Tibial artery (tissue), 4 donors: Measurements from ENCODE around the gene CIAO3.

Experiments
- DNase-seq, 2 donors: peaks; one replicate each; pipeline ENCODE4 v3.0.0-alpha.2; 2019
- H3K27ac ChIP-seq, 2 donors: fragments of 200-600 bp; sonication (generic) in 1 of 2; 1 replicate in 1 of 2; 2 replicates in 1 of 2; pipeline ENCODE4 v1.5.1; 2018 to 2019; ENCODE audit warnings: mild to moderate bottlenecking in 1 of 2
- H3K27me3 ChIP-seq, 2 donors: fragments of 200-600 bp; sonication (generic) in 1 of 2; one replicate each; pipeline versions ENCODE4 v1.5.1 to v1.6.0; 2016 to 2019
- H3K36me3 ChIP-seq, 3 donors: fragments of 200-600 bp; sonication (generic) in 2 of 3; one replicate each; pipeline ENCODE4 v1.5.1; 2016 to 2019; ENCODE audit warnings: mild to moderate bottlenecking in 2 of 3
- H3K4me1 ChIP-seq, 4 donors: fragments of 200-600 bp; sonication (generic) in 2 of 4; 1 replicate in 3 of 4; 2 replicates in 1 of 4; pipeline ENCODE4 v1.5.1; 2016 to 2019
- H3K4me3 ChIP-seq, 2 donors: fragments of 200-600 bp; sonication (generic) in 1 of 2; 1 replicate in 1 of 2; 2 replicates in 1 of 2; pipeline ENCODE4 v1.5.1; 2018 to 2019; ENCODE audit warnings: mild to moderate bottlenecking in 2 of 2
- H3K9me3 ChIP-seq, 3 donors: fragments of 200-600 bp; sonication (generic) in 1 of 3; one replicate each; pipeline ENCODE4 v1.5.1; 2016 to 2019
- CTCF ChIP-seq, 2 experiments: fragments of 200-600 bp in 1 of 2; fragments of 450-650 bp in 1 of 2; IDR thresholded peaks; one replicate each; pipeline ENCODE4 v1.5.1; 2017 to 2019; ENCODE audit warnings: antibody characterized with exemption in 2 of 2, mild to moderate bottlenecking in 1 of 2, moderate library complexity in 1 of 2
- intact Hi-C: fragments of 100-400 bp; cut with DNase I; formaldehyde crosslinking; loops from one replicate; pipeline ENCODE4 v1.15.0; 2023; ENCODE audit warnings: low total_unique reads

The CIAO3 gene

GRCh38 chr16:768428-768827 is 27.6 kb upstream of the CIAO3 start:
- no peaks in the 10 kb centered on the region for H3K4me1 ChIP-seq
- no peak for DNase-seq
- H3K9me3 ChIP-seq = no peaks in the 10 kb centered on the region
- H3K36me3 ChIP-seq = no peaks in the 10 kb centered on the region
- H3K27ac ChIP-seq = no peak overlapping the region
- H3K27me3 ChIP-seq = peaks cover 0 to 74% of the 10 kb centered on the region in 2 donors
- H3K4me3 ChIP-seq = no peak overlapping the region
- no peak for TF ChIP-seq CTCF (IDR thresholded peaks at IDR 0.05)
- intact Hi-C loops = no loop called here

- Histone ChIP-seq H3K27me3 (peaks cover 0 to 78% of the 10 kb centered on the region in 2 donors), H3K36me3 (no peaks in the 10 kb centered on the region), H3K4me3 (no peak overlapping the region), H3K4me1 (no peaks in the 10 kb centered on the region), H3K9me3 (no peaks in the 10 kb centered on the region), H3K27ac (no peak overlapping the region)
- no peak for DNase-seq
- TF ChIP-seq CTCF (IDR thresholded peaks at IDR 0.05) = no peak
- intact Hi-C loops = no loop called here
Observed at GRCh38 chr16:767743-768235, 27.0 kb upstream of the CIAO3 start.

- Histone ChIP-seq H3K4me1 (no peaks in the 10 kb centered on the region), H3K4me3 (no peak overlapping the region), H3K36me3 (no peaks in the 10 kb centered on the region), H3K9me3 (no peaks in the 10 kb centered on the region), H3K27me3 (peaks cover 0 to 83% of the 10 kb centered on the region in 2 donors), H3K27ac (no peak overlapping the region)
- no peak for DNase-seq
- TF ChIP-seq CTCF (IDR thresholded peaks at IDR 0.05) = no peak
- intact Hi-C loops = no loop called here
Observed at GRCh38 chr16:766820-767640, 26.2 kb upstream of the CIAO3 start.

DNA sequence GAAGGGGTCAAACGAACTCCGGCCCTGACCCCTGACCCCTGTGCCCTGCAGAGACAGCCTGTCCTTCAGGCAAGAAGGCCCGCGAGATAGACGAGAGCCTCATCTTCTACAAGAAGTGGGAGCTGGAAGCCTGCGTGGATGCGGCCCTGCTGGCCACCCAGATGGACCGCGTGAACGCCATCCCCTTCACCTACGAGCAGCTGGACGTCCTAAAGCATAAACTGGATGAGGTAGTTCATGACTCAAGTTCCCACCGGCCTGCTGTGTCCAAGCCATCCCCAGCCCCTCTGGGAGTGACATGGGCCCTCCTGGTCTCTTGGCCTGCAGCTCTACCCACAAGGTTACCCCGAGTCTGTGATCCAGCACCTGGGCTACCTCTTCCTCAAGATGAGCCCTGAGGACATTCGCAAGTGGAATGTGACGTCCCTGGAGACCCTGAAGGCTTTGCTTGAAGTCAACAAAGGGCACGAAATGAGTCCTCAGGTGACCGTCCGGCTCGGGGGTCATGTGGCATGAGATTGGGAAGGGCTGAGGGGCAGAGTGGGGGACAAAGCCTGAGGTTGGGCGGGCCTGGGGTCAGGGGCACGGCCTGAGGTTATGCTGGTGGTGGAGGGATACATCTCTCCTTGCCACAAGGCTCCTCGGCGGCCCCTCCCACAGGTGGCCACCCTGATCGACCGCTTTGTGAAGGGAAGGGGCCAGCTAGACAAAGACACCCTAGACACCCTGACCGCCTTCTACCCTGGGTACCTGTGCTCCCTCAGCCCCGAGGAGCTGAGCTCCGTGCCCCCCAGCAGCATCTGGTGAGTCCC is 25.4 kb upstream of the CIAO3 start:
- Histone ChIP-seq H3K27me3 (peaks cover 0 to 85% of the 10 kb centered on the region in 2 donors), H3K27ac (no peak overlapping the region), H3K4me3 (no peak overlapping the region), H3K9me3 (no peaks in the 10 kb centered on the region), H3K36me3 (no peaks in the 10 kb centered on the region), H3K4me1 (no peaks in the 10 kb centered on the region)
- no peak for TF ChIP-seq CTCF (IDR thresholded peaks at IDR 0.05)
- intact Hi-C loops = no loop called here
- no peak for DNase-seq

- no peak for TF ChIP-seq CTCF (IDR thresholded peaks at IDR 0.05)
- Histone ChIP-seq H3K27me3 (peaks cover 0 to 84% of the 10 kb centered on the region in 2 donors), H3K36me3 (no peaks in the 10 kb centered on the region)
Observed at GRCh38 chr16:765488-765865, 24.7 kb upstream of the CIAO3 start.

More at GRCh38 chr16:765488-765865, 24.7 kb upstream of the CIAO3 start:
- no peak for DNase-seq
- Histone ChIP-seq H3K27ac (no peak overlapping the region), H3K4me3 (no peak overlapping the region), H3K4me1 (peaks cover 0 to 2% (median 0%) of the 10 kb centered on the region in 4 donors), H3K9me3 (no peaks in the 10 kb centered on the region)
- intact Hi-C loops = no loop called here
